ENCODE results near the gene LRRC49. TPM values are rescaled to one million over a fixed set of nuclear protein-coding genes. Genes with fewer than 3 reads are reported as not detected.
"Not testable (repeated sequence)": the region's sequence is repeated elsewhere in the genome, so short reads cannot be mapped to it uniquely, and the experiment has no call there.

Gene LRRC49
- total and polyA plus RNA-seq, 2 of the 13 experiments (the other 11 are each of a cell fraction or from before 2014, with no cell fraction given), result 0.57 to 1.00 TPM

GRCh38 chr15:71044006-71044405 lies 151.4 kb downstream of the LRRC49 start:
- no peaks in the 10 kb centered on the region for H3K79me2 ChIP-seq (ENCODE audit: insufficient read depth, low read length)
- BruUV-seq (replicated peaks), result no TSS peak
- H3K27me3 ChIP-seq (ENCODE audit: control insufficient read depth in 1 of 2, insufficient read depth in 2 of 2, low read length in 2 of 2), result no peaks in the 10 kb centered on the region
- intact Hi-C loops (cut with micrococcal nuclease; ENCODE audit: unreplicated experiment), result no loop called here
- POLR2A ChIA-PET, result no interaction called here
- ATAC-seq (no peak), DNase-seq (ENCODE audit: low spot score) (no peak), FAIRE-seq (no peak)
- H3K36me3 ChIP-seq (replicated peaks in 1 of 2; ENCODE audit: control insufficient read depth in 1 of 2, insufficient read depth in 2 of 2, low read length in 2 of 2), result no peaks in the 10 kb centered on the region
- no peak overlapping the region for H3K9ac ChIP-seq (ENCODE audit: insufficient read depth, low read depth, low read length)
- no peak overlapping the region for H2AFZ ChIP-seq (ENCODE audit: low read length)
- TF ChIP-seq MAF1 (CRISPR knock-in tag; IDR thresholded peaks at IDR 0.05; ENCODE audit: borderline replicate concordance), result no peak
- CTCF ChIA-PET (ENCODE audit: low intra/inter-chr PET ratio, low total read pairs), result no interaction called here
- H3K4me2 ChIP-seq (ENCODE audit: low read depth, low read length), result no peak overlapping the region
- in situ Hi-C loops (cut with HindIII; ENCODE audit: extremely low pct_ligation_motif_present, low pct_unique_long_range_greater_than_20kb), result no loop called here
- H4K20me1 ChIP-seq (ENCODE audit: insufficient read depth, low read length), result no peaks in the 10 kb centered on the region
- H3K27ac ChIP-seq (ENCODE audit: extremely low read length, insufficient read depth, low read length), result no peak overlapping the region
- no peaks in the 10 kb centered on the region for H3K9me3 ChIP-seq (ENCODE audit: low read length)
- WGBS (ENCODE audit: low lambda C conversion rate), result 50% methylated on average over 1 of the region's 1 CpG
- no peak overlapping the region for H3K4me3 ChIP-seq (replicated peaks in 1 of 3; ENCODE audit: insufficient read depth in 1 of 3, low read depth in 2 of 3, low read length in 3 of 3)
- no peaks in the 10 kb centered on the region for H3K4me1 ChIP-seq (ENCODE audit: insufficient read depth, low read length)

- H3K27me3 ChIP-seq (ENCODE audit: control insufficient read depth in 1 of 2, insufficient read depth in 2 of 2, low read length in 2 of 2); H3K9me3 ChIP-seq (ENCODE audit: low read length); ATAC-seq; in situ Hi-C loops (cut with HindIII; ENCODE audit: extremely low pct_ligation_motif_present, low pct_unique_long_range_greater_than_20kb); H3K4me1 ChIP-seq (ENCODE audit: insufficient read depth, low read length); intact Hi-C loops (cut with micrococcal nuclease; ENCODE audit: unreplicated experiment); H3K4me3 ChIP-seq (replicated peaks in 1 of 3; ENCODE audit: insufficient read depth in 1 of 3, low read depth in 2 of 3, low read length in 3 of 3); H3K27ac ChIP-seq (ENCODE audit: extremely low read length, insufficient read depth, low read length); BruUV-seq (replicated peaks); POLR2A ChIA-PET; FAIRE-seq; H3K36me3 ChIP-seq (replicated peaks in 1 of 2; ENCODE audit: control insufficient read depth in 1 of 2, insufficient read depth in 2 of 2, low read length in 2 of 2); H3K9ac ChIP-seq (ENCODE audit: insufficient read depth, low read depth, low read length); H3K79me2 ChIP-seq (ENCODE audit: insufficient read depth, low read length); H2AFZ ChIP-seq (ENCODE audit: low read length); CTCF ChIA-PET (ENCODE audit: low intra/inter-chr PET ratio, low total read pairs); DNase-seq (ENCODE audit: low spot score); H4K20me1 ChIP-seq (ENCODE audit: insufficient read depth, low read length); H3K4me2 ChIP-seq (ENCODE audit: low read depth, low read length): not testable (repeated sequence)
- WGBS (ENCODE audit: low lambda C conversion rate), result 2% methylated on average over 2 of the region's 2 CpGs
Observed at GRCh38 chr15:71046146-71046545, 153.5 kb downstream of the LRRC49 start.

All from HepG2 (cell line).